Muscle layer of colon (tissue), 2 donors: ENCODE measurements around the gene HOXB8.

Experiments
- H3K27ac ChIP-seq: one replicate; pipeline ENCODE4 v1.7.0; 2013; ENCODE audit warnings: low read depth, mild to moderate bottlenecking, low read length, moderate library complexity
- H3K27me3 ChIP-seq, 2 donors: one replicate each; pipeline ENCODE4 v1.7.0; 2013; ENCODE audit warnings: low read length in 2 of 2, mild to moderate bottlenecking in 2 of 2; ENCODE audit not compliant: insufficient read depth in 2 of 2, control insufficient read depth in 1 of 2
- H3K36me3 ChIP-seq: one replicate; pipeline ENCODE4 v1.7.0; 2013; ENCODE audit warnings: mild to moderate bottlenecking, low read length; ENCODE audit not compliant: insufficient read depth
- H3K4me1 ChIP-seq: one replicate; pipeline ENCODE4 v1.7.0; 2013; ENCODE audit warnings: mild to moderate bottlenecking, low read length; ENCODE audit not compliant: insufficient read depth
- H3K4me3 ChIP-seq, 2 donors: one replicate each; pipeline ENCODE4 v1.7.0; 2013; ENCODE audit warnings: low read length in 2 of 2, low read depth in 1 of 2, mild to moderate bottlenecking in 1 of 2, moderate library complexity in 1 of 2
- H3K9ac ChIP-seq: one replicate; pipeline ENCODE4 v1.7.0; 2013; ENCODE audit warnings: low read length
- H3K9me3 ChIP-seq: one replicate; pipeline ENCODE4 v1.7.0; 2013; ENCODE audit warnings: mild to moderate bottlenecking, low read length
- donor health status: abdominal sarcoma.
- donor health status: Adenocarcinoma of cecum.

HOXB8 gene

DNA sequence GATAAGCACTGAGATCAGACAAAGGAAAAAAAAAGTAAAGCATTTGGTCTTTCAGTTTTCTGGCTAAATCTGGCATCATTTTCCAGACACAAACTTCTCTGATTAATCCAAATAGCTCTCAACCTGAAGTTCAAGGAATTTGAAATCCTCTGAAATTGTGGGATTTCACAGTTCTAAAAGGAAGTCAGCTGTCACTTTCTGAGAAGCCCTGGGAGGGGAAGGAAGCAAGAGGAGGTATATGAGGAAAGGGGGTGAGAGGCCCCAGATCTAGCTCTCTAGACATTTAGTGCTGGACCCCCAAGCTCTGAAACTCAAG, 28.6 kb upstream of the HOXB8 start:
- Histone ChIP-seq H3K4me3 (no peak overlapping the region), H3K9ac (no peak overlapping the region), H3K27me3 (peaks cover 63 to 92% of the 10 kb centered on the region in 2 donors), H3K27ac (no peak overlapping the region), H3K36me3 (no peaks in the 10 kb centered on the region), H3K4me1 (no peaks in the 10 kb centered on the region), H3K9me3 (no peaks in the 10 kb centered on the region)

DNA sequence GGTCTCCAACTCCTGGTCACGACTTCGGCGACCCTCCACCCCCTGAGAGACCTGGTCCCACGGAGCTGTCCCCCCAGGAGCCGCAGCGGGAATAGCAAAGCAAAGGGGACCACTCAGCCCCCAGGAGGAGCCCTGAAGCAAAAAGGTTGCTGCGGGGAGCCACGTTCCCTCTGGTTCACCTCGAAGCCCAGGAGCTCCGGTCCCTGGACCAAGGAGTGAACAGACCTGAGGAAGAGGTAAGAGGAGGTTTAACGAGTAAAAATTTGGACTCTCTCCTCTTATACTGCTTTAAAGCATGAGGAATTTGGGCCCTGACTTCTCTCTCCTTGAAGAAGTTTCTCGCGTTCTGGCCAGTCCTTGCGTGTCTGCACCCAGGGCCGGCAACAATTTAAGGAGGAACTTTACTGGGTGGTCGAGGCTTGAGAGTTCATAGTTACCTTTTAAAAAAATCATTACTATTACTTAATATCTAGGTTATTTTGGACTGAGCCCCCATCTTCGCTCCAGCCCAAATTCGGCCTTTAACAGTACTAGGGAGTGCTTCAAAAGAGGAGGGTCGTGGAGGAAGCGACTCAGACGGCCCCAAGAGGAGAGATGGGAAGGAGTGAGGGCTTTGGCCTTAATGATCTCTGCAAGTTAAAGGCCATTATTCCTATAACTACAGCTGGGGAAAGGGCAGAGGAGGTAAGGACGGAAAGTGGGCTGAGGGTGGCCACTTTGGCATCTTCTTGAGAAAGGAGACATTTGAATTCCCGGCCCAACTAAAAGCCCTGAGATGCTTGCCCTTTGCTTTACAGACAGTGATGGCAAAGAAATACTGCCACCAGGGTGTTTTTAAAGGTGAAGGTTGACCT, 28.0 kb upstream of the HOXB8 start:
- Histone ChIP-seq H3K27me3 (peaks cover 65 to 89% of the 10 kb centered on the region in 2 donors), H3K9ac (no peak overlapping the region), H3K27ac (no peak overlapping the region), H3K4me1 (no peaks in the 10 kb centered on the region), H3K36me3 (no peaks in the 10 kb centered on the region), H3K9me3 (no peaks in the 10 kb centered on the region), H3K4me3 (no peak overlapping the region)

DNA sequence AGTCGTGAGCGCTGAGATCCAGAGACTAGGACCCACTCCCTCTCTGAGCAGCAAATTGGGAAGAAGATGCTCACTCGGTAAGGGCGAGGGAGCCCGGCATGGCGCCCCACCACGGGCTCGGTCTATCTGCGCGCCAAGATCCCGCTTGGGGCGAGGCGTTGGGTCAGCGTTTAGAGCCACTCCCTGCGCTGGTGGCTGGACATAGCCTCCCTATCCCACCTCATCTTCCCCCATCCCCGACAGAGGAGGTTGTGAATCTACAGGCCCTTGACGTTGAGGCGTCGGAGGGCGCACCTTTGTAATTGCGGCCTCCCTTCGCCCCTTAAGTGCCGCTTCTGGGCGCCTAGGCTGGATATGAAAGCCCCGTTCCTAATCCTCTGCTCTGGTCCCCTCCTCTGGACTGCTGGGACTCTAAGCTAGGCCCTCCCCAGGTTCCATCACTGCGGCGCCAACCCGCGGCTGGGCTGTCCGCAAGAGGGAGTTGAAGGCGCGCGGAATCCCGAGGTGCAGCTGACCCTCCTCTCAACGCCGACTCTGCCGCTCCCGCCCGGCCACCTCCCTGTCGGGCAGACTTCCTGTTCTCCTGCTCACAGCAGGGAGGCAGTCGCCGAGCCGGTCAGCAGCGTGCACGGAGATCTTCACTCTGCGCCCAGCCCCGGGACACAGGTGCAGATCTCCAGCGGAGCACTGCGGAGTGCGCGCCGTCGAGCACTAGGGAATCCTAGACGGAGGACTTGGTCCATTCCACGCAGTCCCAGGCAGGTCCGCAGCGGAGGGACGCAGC, 27.2 kb upstream of the HOXB8 start:
- H3K9me3 ChIP-seq, result no peaks in the 10 kb centered on the region

GRCh38 chr17:48641541-48642058, 26.5 kb upstream of the HOXB8 start:
- no peak overlapping the region for H3K4me3 ChIP-seq
- H3K9me3 ChIP-seq, result no peaks in the 10 kb centered on the region
- H3K9ac ChIP-seq, result no peak overlapping the region
- peaks cover 2% of the 10 kb centered on the region for H3K4me1 ChIP-seq
- H3K36me3 ChIP-seq, result no peaks in the 10 kb centered on the region
- peaks cover 71 to 89% of the 10 kb centered on the region in 2 donors for H3K27me3 ChIP-seq
- no peak overlapping the region for H3K27ac ChIP-seq

More for the DNA sequence above, 27.2 kb upstream of the HOXB8 start:
- no peak overlapping the region for H3K9ac ChIP-seq
- H3K27me3 ChIP-seq, result peaks cover 65 to 89% of the 10 kb centered on the region in 2 donors
- H3K36me3 ChIP-seq, result no peaks in the 10 kb centered on the region
- no peaks in the 10 kb centered on the region for H3K4me1 ChIP-seq
- H3K4me3 ChIP-seq, result no peak overlapping the region
- no peak overlapping the region for H3K27ac ChIP-seq

- no peak overlapping the region for H3K27ac ChIP-seq
- no peak overlapping the region for H3K9ac ChIP-seq
- peaks cover 71 to 89% of the 10 kb centered on the region in 2 donors for H3K27me3 ChIP-seq
Measured at GRCh38 chr17:48640858-48641180, 25.7 kb upstream of the HOXB8 start.

GRCh38 chr17:48639982-48640857, 25.1 kb upstream of the HOXB8 start:
- Histone ChIP-seq H3K9ac (no peak overlapping the region), H3K27me3 (peaks cover 76 to 89% of the 10 kb centered on the region in 2 donors), H3K27ac (no peak overlapping the region), H3K9me3 (no peaks in the 10 kb centered on the region), H3K36me3 (no peaks in the 10 kb centered on the region), H3K4me3 (no peak overlapping the region), H3K4me1 (peaks cover 5% of the 10 kb centered on the region)

More at GRCh38 chr17:48640858-48641180, 25.7 kb upstream of the HOXB8 start:
- Histone ChIP-seq H3K4me1 (peaks cover 5% of the 10 kb centered on the region), H3K9me3 (no peaks in the 10 kb centered on the region), H3K4me3 (no peak overlapping the region), H3K36me3 (no peaks in the 10 kb centered on the region)

DNA sequence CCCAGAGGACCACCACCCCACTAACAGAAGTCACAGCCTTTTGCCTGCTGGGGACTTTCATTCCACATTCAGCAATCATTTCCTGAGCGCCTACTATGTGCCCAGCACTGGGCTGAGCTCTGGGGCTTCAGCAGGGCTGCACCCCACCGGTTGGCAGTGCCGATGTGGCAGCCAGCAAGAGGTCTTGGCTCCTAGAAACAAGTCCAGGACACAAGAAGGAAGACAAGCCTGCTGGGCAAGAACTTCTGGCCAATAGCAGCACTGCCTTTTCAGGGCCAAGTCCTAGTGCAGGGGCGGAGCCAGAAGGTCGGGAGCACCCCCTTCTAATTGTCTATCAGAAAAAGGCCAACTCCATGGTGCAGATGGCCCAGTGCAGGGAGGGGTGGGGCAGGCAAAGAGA, 24.0 kb upstream of the HOXB8 start:
- no peak overlapping the region for H3K9ac ChIP-seq

DNA sequence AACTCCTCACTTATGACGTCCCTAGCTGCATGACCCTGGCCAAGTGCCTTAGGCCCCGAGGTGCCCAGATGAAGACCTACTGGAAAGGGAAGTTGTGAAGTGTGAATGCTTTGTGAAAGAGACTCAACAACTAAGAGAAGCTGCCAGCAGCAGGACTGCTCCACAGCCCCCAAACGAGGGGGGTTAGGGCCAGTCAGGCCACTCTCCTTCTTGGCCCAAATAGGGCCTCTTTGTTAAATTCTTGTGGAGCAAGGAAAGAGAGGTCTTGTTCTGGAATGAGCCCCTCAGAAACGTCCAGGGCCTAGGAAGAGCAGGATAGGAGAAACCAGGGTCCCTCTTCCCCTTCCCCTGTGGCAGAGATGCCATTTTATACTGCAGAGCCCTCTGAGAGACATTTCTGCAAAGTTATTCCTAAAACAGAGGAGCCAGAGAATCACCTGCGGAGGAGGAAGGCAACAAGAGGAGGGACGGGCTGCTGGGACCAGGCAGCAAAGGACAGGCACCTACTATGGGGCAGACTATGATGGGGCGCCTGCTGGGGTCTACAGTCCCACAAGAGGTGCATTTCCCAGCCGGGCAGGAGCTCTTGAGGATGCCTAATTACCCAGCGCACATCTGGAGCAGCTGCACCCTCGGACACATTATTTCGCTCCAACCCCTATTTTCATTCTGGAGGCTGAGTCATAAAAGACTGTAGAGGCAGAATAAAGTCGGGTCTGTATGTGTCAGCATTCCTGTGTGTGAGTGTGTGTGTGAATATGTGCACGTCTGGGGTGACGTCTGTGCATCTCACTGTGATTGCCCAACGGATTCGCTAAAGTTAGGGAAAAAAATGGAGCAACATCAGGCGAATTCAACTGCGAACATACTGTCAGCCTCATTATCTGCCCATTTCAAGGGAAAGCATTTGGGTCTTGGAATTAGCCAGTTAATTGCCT, 22.5 kb upstream of the HOXB8 start:
- Histone ChIP-seq H3K36me3 (no peaks in the 10 kb centered on the region), H3K4me1 (peaks cover 5% of the 10 kb centered on the region), H3K4me3 (no peak overlapping the region), H3K27ac (no peak overlapping the region), H3K9ac (no peak overlapping the region), H3K9me3 (peaks cover 5% of the 10 kb centered on the region), H3K27me3 (peaks cover 69 to 89% of the 10 kb centered on the region in 2 donors)

More for the DNA sequence above, 24.0 kb upstream of the HOXB8 start:
- no peaks in the 10 kb centered on the region for H3K9me3 ChIP-seq
- H3K4me1 ChIP-seq, result peaks cover 5% of the 10 kb centered on the region
- peaks cover 77 to 89% of the 10 kb centered on the region in 2 donors for H3K27me3 ChIP-seq
- no peak overlapping the region for H3K4me3 ChIP-seq
- no peaks in the 10 kb centered on the region for H3K36me3 ChIP-seq
- H3K27ac ChIP-seq, result no peak overlapping the region

DNA sequence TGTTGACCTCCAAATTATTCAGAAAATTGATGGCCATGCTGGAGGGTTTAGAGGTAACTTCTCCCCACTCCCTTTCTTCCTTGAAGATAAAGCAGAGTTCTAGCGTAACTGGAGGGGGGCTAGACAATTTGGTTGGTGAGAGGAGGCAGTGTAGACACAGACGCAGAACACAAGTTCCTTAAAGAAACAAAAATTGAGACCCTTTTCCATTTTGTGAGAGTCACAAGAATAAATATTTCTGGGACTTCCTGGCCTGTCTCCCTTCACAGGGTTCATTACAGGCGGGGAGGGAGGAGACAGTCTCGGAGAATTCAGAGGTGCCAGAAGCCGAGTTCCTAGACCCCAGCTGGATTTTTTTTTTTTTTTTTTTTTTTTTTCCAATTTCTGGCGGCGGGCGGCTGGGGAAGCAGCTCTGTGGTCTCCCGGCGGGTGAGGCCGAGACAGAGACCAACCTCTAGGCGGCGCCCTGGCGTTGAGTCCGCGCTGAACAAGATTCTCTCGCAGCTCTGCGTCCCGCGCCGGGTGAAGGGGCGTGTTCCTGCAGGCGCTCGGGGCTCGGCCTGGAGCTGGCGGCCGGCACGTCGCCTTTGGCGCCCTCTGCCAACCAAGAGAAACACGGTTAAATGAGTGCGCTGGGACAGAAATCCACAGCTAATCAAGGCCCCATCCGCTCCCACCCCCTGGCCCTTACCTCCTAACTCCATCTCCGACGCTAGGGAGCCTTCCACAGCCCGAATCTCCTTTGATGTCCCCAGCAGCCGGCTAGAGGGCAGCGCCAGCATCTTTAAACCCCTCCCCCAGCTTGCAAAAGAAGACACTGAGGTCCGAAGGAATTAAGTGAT, 21.3 kb upstream of the HOXB8 start:
- H3K27me3 ChIP-seq, result peaks cover 65 to 89% of the 10 kb centered on the region in 2 donors
- H3K4me3 ChIP-seq, result no peak overlapping the region
- no peaks in the 10 kb centered on the region for H3K36me3 ChIP-seq
- no peak overlapping the region for H3K27ac ChIP-seq
- peaks cover 5% of the 10 kb centered on the region for H3K9me3 ChIP-seq
- H3K9ac ChIP-seq, result no peak overlapping the region
- peaks cover 5% of the 10 kb centered on the region for H3K4me1 ChIP-seq
